Spleen (tissue), 7 donors: ENCODE data around the gene KIF21B.

ENCODE experiments used
- POLR2A ChIP-seq, 3 donors: fragments of 450-650 bp; IDR thresholded peaks; one replicate each; pipeline ENCODE4 v1.5.1; 2017; ENCODE audit warnings: antibody characterized with exemption in 3 of 3, mild to moderate bottlenecking in 1 of 3
- TF ChIP-seq, protein P1 (sequence below), 11 experiments: fragments of 200-600 bp in 7 of 11; fragments of 450-650 bp in 4 of 11; sonication (generic) in 4 of 11; IDR thresholded peaks in 8 of 11; conservative IDR thresholded peaks in 3 of 11; 1 replicate in 7 of 11; 2 replicates in 4 of 11; pipeline versions ENCODE4 v1.4.0 to v1.8.0; 2016 to 2021; ENCODE audit warnings: antibody characterized with exemption in 11 of 11, inconsistent platforms in 4 of 11, mild to moderate bottlenecking in 1 of 11
- donor health status: DM: no; HTN: no; CAD: no; lungs with moderate emphysema.
- donor health status: DM: no; HTN: no; CAD: no.
- donor health status: DM: no; HTN: no; CAD: no.

DNA sequence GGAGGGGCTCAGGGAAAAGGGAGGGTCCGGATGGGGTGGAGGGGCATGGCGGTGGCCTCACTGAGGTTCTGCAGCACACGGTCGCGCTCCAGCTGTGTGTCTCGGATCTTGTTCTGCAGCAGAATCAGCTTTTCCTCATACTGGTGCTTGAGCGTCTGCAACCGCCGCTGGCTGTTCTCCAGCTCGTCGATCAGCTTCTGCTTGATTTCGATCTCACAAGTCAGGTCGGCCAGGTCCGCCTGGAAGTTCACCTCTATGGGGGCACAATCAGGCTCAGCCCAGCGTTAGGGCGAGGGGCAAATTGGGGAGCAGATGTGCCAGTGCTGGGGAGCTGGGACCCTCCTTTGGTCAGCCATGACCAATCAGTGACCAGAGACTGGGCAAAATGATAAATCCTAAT, 25.2 kb downstream of the KIF21B start:
- TF ChIP-seq POLR2A (IDR thresholded peaks at IDR 0.05): no peak
- TF ChIP-seq, protein P1, sequence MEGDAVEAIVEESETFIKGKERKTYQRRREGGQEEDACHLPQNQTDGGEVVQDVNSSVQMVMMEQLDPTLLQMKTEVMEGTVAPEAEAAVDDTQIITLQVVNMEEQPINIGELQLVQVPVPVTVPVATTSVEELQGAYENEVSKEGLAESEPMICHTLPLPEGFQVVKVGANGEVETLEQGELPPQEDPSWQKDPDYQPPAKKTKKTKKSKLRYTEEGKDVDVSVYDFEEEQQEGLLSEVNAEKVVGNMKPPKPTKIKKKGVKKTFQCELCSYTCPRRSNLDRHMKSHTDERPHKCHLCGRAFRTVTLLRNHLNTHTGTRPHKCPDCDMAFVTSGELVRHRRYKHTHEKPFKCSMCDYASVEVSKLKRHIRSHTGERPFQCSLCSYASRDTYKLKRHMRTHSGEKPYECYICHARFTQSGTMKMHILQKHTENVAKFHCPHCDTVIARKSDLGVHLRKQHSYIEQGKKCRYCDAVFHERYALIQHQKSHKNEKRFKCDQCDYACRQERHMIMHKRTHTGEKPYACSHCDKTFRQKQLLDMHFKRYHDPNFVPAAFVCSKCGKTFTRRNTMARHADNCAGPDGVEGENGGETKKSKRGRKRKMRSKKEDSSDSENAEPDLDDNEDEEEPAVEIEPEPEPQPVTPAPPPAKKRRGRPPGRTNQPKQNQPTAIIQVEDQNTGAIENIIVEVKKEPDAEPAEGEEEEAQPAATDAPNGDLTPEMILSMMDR (IDR thresholded peaks at IDR 0.05 in 8 of 11, conservative IDR thresholded peaks at IDR 0.05 in 3 of 11): no peak
